Kidney (tissue), 14 donors: ENCODE data around the gene BCKDK. TPM values are rescaled to one million over a fixed set of nuclear protein-coding genes. Genes with fewer than 3 reads are reported as not detected.

Experiments
- DNase-seq, 5 donors: peaks; one replicate each; pipeline ENCODE4 v3.0.0-alpha.2; 2013 to 2020
- FAIRE-seq: peaks from 2 replicates; lab custom pipeline; 2012; peaks lifted over from hg19 to GRCh38; lab: Jason Lieb, UNC
- H3K27ac ChIP-seq, 2 donors: one replicate each; pipeline ENCODE4 v1.7.0; 2013; ENCODE audit warnings: low read depth in 2 of 2, low read length in 2 of 2, inconsistent platforms in 1 of 2
- H3K27me3 ChIP-seq: one replicate; pipeline ENCODE4 v1.7.1; 2013; ENCODE audit warnings: low read length, inconsistent platforms; ENCODE audit not compliant: control insufficient read depth, insufficient read depth
- H3K36me3 ChIP-seq, 3 donors: one replicate each; pipeline versions ENCODE4 v1.7.0 to v1.7.1; 2013; ENCODE audit warnings: low read length in 3 of 3, control low read depth in 1 of 3, inconsistent platforms in 1 of 3; ENCODE audit not compliant: insufficient read depth in 3 of 3, control insufficient read depth in 2 of 3
- H3K4me1 ChIP-seq, 3 donors: one replicate each; pipeline versions ENCODE4 v1.7.0 to v1.7.1; 2013; ENCODE audit warnings: low read length in 3 of 3, inconsistent platforms in 1 of 3, low read depth in 1 of 3; ENCODE audit not compliant: control insufficient read depth in 2 of 3, insufficient read depth in 2 of 3
- H3K4me3 ChIP-seq, 3 donors: one replicate each; pipeline versions ENCODE4 v1.7.0 to v1.8.1; 2013; ENCODE audit warnings: low read length in 3 of 3, control low read depth in 1 of 3, inconsistent platforms in 1 of 3
- H3K9ac ChIP-seq, 3 donors: one replicate each; pipeline versions ENCODE4 v1.7.0 to v1.7.1; 2013; ENCODE audit warnings: low read length in 3 of 3, control low read depth in 1 of 3, inconsistent platforms in 1 of 3
- H3K9me3 ChIP-seq, 3 donors: one replicate each; pipeline versions ENCODE4 v1.7.0 to v1.7.1; 2013; ENCODE audit warnings: low read length in 3 of 3, control low read depth in 1 of 3, inconsistent platforms in 1 of 3; ENCODE audit not compliant: control insufficient read depth in 2 of 3, insufficient read depth in 1 of 3
- intact Hi-C: fragments of 100-400 bp; cut with DNase I; formaldehyde crosslinking; loops from one replicate; pipeline ENCODE4 v1.11.1; 2022
- polyA plus RNA-seq: library from polyadenylated mRNA; stranded (reverse); fragments of 350-450 nt; fragmentation: Illumina TruSeq; extraction: RNeasy Lipid Tissue Mini Kit (QIAGEN cat#74804); gene quantifications from one replicate; pipeline ENCODE4 v1.2.3, GENCODE V29; 2014; ENCODE audit warnings: low read depth, low replicate concordance; ENCODE audit not compliant: insufficient read depth
- total RNA-seq: library from RNA; stranded (reverse); fragmentation: NEBNext Ultra II Directional; extraction: Animal tissue kit (Norgen Biotek cat#: 25700); gene quantifications from one replicate; pipeline ENCODE4 v1.2.1, GENCODE V29; 2021
- TF ChIP-seq, protein P1 (sequence below): IDR thresholded peaks from 3 replicates; pipeline ENCODE4 v1.5.1; 2012; ENCODE audit warnings: mild to moderate bottlenecking, moderate library complexity, borderline replicate concordance; ENCODE audit not compliant: insufficient read depth; ENCODE audit errors: extremely low read depth
- donor health status: control.
- donor health status: control.
- donor health status: control.
- donor health status: control.
- donor health status: control.
- donor health status: DM: yes; HTN: yes; CAD: no.
- donor health status: Normal renal cell carcinoma (clear cell type).

BCKDK gene
- total and polyA plus RNA-seq, 2 donors from 2014 or later = 47.6 to 70.6 TPM

DNA sequence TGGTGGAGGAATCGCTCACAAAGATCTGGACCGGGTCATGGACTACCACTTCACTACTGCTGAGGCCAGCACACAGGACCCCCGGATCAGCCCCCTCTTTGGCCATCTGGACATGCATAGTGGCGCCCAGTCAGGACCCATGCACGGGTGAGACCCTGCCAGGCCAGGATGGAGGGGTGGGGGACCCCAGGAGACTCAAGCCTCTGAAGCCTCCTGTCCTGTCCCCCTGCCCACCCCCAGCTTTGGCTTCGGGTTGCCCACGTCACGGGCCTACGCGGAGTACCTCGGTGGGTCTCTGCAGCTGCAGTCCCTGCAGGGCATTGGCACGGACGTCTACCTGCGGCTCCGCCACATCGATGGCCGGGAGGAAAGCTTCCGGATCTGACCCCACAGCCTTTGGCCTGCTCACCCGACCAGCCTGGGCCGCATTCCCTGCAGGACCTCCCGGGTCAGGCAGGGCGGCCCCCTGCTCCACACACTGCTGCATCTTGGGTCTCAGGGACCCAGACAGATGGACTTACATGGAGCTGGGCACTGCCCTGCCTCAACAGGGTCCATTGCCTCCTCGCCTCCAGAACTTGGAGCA lies 3.8 kb downstream of the BCKDK start:
- H3K36me3 ChIP-seq = peaks cover 0 to 19% (median 8%) of the 10 kb centered on the region in 3 donors
- intact Hi-C loops = no loop called here
- TF ChIP-seq, protein P1, sequence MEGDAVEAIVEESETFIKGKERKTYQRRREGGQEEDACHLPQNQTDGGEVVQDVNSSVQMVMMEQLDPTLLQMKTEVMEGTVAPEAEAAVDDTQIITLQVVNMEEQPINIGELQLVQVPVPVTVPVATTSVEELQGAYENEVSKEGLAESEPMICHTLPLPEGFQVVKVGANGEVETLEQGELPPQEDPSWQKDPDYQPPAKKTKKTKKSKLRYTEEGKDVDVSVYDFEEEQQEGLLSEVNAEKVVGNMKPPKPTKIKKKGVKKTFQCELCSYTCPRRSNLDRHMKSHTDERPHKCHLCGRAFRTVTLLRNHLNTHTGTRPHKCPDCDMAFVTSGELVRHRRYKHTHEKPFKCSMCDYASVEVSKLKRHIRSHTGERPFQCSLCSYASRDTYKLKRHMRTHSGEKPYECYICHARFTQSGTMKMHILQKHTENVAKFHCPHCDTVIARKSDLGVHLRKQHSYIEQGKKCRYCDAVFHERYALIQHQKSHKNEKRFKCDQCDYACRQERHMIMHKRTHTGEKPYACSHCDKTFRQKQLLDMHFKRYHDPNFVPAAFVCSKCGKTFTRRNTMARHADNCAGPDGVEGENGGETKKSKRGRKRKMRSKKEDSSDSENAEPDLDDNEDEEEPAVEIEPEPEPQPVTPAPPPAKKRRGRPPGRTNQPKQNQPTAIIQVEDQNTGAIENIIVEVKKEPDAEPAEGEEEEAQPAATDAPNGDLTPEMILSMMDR = no peak
- H3K9ac ChIP-seq = no peak overlapping the region
- no peak overlapping the region for H3K4me3 ChIP-seq
- H3K4me1 ChIP-seq = peaks cover 0 to 16% (median 12%) of the 10 kb centered on the region in 3 donors
- FAIRE-seq (no peak), DNase-seq (peak in 2 of 5 donors; percentile 45 to 74)
- no peak overlapping the region for H3K27ac ChIP-seq
- H3K27me3 ChIP-seq = no peaks in the 10 kb centered on the region
- no peaks in the 10 kb centered on the region for H3K9me3 ChIP-seq

- TF ChIP-seq, protein P1 = no peak
- intact Hi-C loops = no loop called here
- Histone ChIP-seq H3K4me1 (peaks cover 0 to 16% (median 12%) of the 10 kb centered on the region in 3 donors), H3K9me3 (no peaks in the 10 kb centered on the region), H3K9ac (peak overlapping the region in 1 of 3 donors; percentile 4), H3K27ac (peak overlapping the region; percentile 54 to 73), H3K36me3 (peaks cover 0 to 19% (median 8%) of the 10 kb centered on the region in 3 donors), H3K27me3 (no peaks in the 10 kb centered on the region), H3K4me3 (no peak overlapping the region)
- DNase-seq (no peak), FAIRE-seq (no peak)
These were observed 4.5 kb downstream of the BCKDK start for GRCh38 chr16:31112711-31113110.

DNA sequence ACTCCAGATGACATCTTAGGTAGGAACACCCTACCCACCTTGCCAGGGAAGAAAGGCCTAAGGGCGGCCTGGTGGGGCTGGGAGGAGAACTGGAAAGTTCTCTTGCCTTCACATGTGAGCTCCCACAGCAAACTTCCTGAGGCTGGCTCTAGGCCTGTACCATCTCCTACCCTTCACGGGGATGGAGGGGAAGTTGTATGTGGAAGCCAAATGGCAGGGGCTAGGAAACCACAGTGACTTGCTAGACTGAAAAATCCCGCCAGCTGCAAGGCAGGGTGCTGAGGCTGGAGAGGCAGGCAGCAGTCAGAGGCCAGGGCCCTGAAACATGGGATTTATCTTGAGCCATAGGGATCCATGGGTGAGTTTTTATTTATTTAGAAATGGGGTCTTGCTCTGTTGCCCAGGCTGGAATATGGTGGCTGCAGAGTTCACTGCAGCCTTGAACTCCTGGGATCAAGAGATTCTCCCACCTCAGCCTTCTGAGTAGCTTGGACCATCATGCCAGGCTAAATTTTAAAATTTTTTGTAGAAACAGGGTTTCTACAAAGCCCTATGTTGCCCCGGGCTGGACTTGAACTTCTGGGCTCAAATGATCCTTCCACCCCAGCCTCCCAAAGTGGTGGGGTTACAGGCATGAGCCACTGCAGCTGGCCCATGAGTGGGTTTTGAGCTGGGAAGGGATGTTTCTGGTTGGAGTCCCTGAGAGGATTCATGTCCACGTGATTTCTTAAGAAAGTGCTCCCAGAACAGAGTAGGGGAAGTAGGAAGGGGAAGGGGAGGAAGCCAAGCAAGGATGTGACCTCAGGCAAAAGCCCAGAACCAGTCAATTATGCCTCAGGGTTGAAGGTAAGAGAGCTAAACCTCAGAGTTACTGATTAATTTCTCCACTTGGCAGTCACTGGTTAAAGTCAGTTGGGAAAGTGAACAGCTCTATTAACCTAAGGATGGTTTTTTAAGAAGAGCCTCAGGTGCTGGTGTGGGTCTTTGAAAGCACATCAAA lies 5.2 kb downstream of the BCKDK start:
- Histone ChIP-seq H3K9me3 (no peaks in the 10 kb centered on the region), H3K27me3 (no peaks in the 10 kb centered on the region), H3K4me3 (no peak overlapping the region), H3K27ac (peak overlapping the region; percentile 54 to 73), H3K4me1 (peaks cover 2 to 17% (median 15%) of the 10 kb centered on the region in 3 donors), H3K36me3 (peaks cover 0 to 19% (median 8%) of the 10 kb centered on the region in 3 donors), H3K9ac (peak overlapping the region in 1 of 3 donors; percentile 23)
- DNase-seq = peak in 1 of 5 donors; percentile 70
- no peak for FAIRE-seq
- TF ChIP-seq, protein P1 = no peak
- intact Hi-C loops = no loop called here
